ENCODE data around the gene ANKRD44. TPM values are rescaled to one million over a fixed set of nuclear protein-coding genes. Genes with fewer than 3 reads are reported as not detected.
"Not testable (repeated sequence)": the region's sequence is repeated elsewhere in the genome, so short reads cannot be mapped to it uniquely, and the experiment has no call there.

Gene ANKRD44
- total RNA-seq, 1 experiment from 2014 or later = 7.8 TPM

GRCh38 chr2:197024206-197024605, 286.4 kb downstream of the ANKRD44 start:
- H3K9me3 ChIP-seq (ENCODE audit: control insufficient read depth, insufficient read depth, low read depth, low read length) = no peaks in the 10 kb centered on the region
- in situ Hi-C loops (cut with HindIII; ENCODE audit: low pct_unique_long_range_greater_than_20kb, low sequenced_read_pairs) (no loop called here), intact Hi-C loops (cut with micrococcal nuclease; ENCODE audit: unreplicated experiment) (no loop called here)
- H3K27ac ChIP-seq (ENCODE audit: low read length) = no peak overlapping the region
- no peaks in the 10 kb centered on the region for H3K36me3 ChIP-seq (ENCODE audit: control insufficient read depth, insufficient read depth, low read length)
- 0 out of 2 replicates have a peak, but pooled peaks cover 6% of the 10 kb centered on the region for H3K4me1 ChIP-seq (ENCODE audit: control insufficient read depth, insufficient read depth, low read length)
- no TSS peak for BruUV-seq (replicated peaks)
- no peak overlapping the region for H3K4me3 ChIP-seq (ENCODE audit: low read depth in 2 of 2, low read length in 2 of 2)
- ChIA-PET POLR2A (no interaction called here), CTCF (no interaction called here)
- no peaks in the 10 kb centered on the region for H3K27me3 ChIP-seq (ENCODE audit: control insufficient read depth, insufficient read depth, low read length)
- ATAC-seq (no peak), DNase-seq (ENCODE audit: low read depth, low spot score) (no peak)
- TF ChIP-seq POLR2AphosphoS5 (IDR thresholded peaks at IDR 0.05; ENCODE audit: low read depth, low read length) (no peak), CTCF (IDR thresholded peaks at IDR 0.05) (no peak), TCF7L2 (IDR thresholded peaks at IDR 0.05; ENCODE audit: low read depth, low read length) (no peak), REST (IDR thresholded peaks at IDR 0.05; ENCODE audit: insufficient read depth in 1 of 2, low read depth in 2 of 2, low read length in 1 of 2) (no peak), SIN3A (IDR thresholded peaks at IDR 0.05; ENCODE audit: borderline replicate concordance, insufficient read depth, low read depth, low read length) (no peak)

GRCh38 chr2:197020921-197021320, 289.7 kb downstream of the ANKRD44 start:
- CTCF ChIA-PET; H3K4me3 ChIP-seq (ENCODE audit: low read depth in 2 of 2, low read length in 2 of 2); H3K27ac ChIP-seq (ENCODE audit: low read length); POLR2A ChIA-PET; H3K36me3 ChIP-seq (ENCODE audit: control insufficient read depth, insufficient read depth, low read length); in situ Hi-C loops (cut with HindIII; ENCODE audit: low pct_unique_long_range_greater_than_20kb, low sequenced_read_pairs); H3K27me3 ChIP-seq (ENCODE audit: control insufficient read depth, insufficient read depth, low read length); H3K4me1 ChIP-seq (ENCODE audit: control insufficient read depth, insufficient read depth, low read length); BruUV-seq (replicated peaks); ATAC-seq; DNase-seq (ENCODE audit: low read depth, low spot score); H3K9me3 ChIP-seq (ENCODE audit: control insufficient read depth, insufficient read depth, low read depth, low read length); intact Hi-C loops (cut with micrococcal nuclease; ENCODE audit: unreplicated experiment): not testable (repeated sequence)

GRCh38 chr2:197013098-197013497, 297.5 kb downstream of the ANKRD44 start:
- POLR2A ChIA-PET = no interaction called here
- in situ Hi-C loops (cut with HindIII; ENCODE audit: low pct_unique_long_range_greater_than_20kb, low sequenced_read_pairs) = no loop called here
- TF ChIP-seq TCF7L2 (IDR thresholded peaks at IDR 0.05; ENCODE audit: low read depth, low read length) (no peak), REST (IDR thresholded peaks at IDR 0.05; ENCODE audit: insufficient read depth in 1 of 2, low read depth in 2 of 2, low read length in 1 of 2) (no peak), SIN3A (IDR thresholded peaks at IDR 0.05; ENCODE audit: borderline replicate concordance, insufficient read depth, low read depth, low read length) (no peak), POLR2AphosphoS5 (IDR thresholded peaks at IDR 0.05; ENCODE audit: low read depth, low read length) (no peak), CTCF (IDR thresholded peaks at IDR 0.05) (no peak)
- CTCF ChIA-PET = no interaction called here
- intact Hi-C loops (cut with micrococcal nuclease; ENCODE audit: unreplicated experiment) = loop anchor here (5.0 kb wide), 2 partner anchors 154 to 364 kb away; no protein-coding TSS in a partner anchor
- no peak overlapping the region for H3K4me3 ChIP-seq (ENCODE audit: low read depth in 2 of 2, low read length in 2 of 2)
- H3K27ac ChIP-seq (ENCODE audit: low read length) = no peak overlapping the region
- BruUV-seq (replicated peaks) = no TSS peak
- H3K4me1 ChIP-seq (ENCODE audit: control insufficient read depth, insufficient read depth, low read length) = no peaks in the 10 kb centered on the region; the same call in 1 of the 2 replicates
- H3K27me3 ChIP-seq (ENCODE audit: control insufficient read depth, insufficient read depth, low read length) = no peaks in the 10 kb centered on the region
- ATAC-seq (no peak), DNase-seq (ENCODE audit: low read depth, low spot score) (no peak)
- H3K36me3 ChIP-seq (ENCODE audit: control insufficient read depth, insufficient read depth, low read length) = no peaks in the 10 kb centered on the region
- H3K9me3 ChIP-seq (ENCODE audit: control insufficient read depth, insufficient read depth, low read depth, low read length) = no peaks in the 10 kb centered on the region
